Measurements from ENCODE around the gene ZCCHC24.
"Not testable (repeated sequence)": the region's sequence is repeated elsewhere in the genome, so short reads cannot be mapped to it uniquely, and the experiment has no call there.

Gene ZCCHC24

DNA sequence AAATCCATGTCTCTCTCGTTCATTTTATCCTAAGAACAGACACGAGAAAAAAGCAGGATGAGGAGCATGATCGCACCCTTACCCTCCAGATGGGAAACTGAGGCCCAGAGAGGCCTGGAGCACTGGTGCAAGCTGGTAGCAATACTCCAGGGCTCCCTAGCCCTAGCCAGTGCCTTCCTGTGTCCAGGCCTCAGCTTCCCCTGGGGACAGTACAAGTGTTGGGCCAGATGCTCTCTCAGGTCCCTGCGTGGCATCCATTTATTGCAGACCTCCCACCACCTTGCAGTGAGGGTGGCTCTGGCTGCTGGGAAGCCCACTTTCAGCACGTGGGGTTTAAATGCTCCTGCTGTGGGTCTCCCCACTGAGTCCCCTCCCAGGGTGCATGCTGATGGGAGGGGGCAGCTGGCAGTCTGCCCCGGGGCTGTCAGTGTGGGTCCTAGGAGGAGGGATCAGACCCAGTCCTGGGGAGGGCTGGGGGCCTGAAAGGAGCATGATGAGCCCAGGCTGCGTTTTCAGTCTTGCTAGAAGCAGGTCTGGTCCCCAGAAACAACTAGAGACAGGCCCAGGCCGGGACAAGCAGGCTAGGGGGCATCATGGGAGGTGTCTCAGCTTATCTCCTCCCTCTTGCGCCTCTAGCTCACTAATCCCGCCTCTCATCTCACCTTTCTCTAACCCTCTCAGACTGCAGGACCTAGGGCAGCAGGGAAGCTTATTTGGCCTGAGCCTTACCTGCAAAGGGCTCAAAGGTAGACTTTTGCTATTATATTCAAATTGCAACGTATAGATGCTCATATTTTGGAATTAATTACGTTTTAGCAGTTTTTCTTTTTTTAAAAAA is 98.8 kb downstream of the ZCCHC24 start:
- Mint-ChIP-seq H3K4me3 (peak overlapping the region; percentile 80), H3K4me1 (peaks cover 49% of the 10 kb centered on the region), H3K27ac (peak overlapping the region; percentile 90), H3K27me3 (no peaks in the 10 kb centered on the region), H3K9me3 (no peaks in the 10 kb centered on the region), H3K36me3 (peaks cover 24% of the 10 kb centered on the region)
- CTCF ChIA-PET, result interaction anchor here (0.7 to 5.4 kb wide), 11 partner anchors 11 to 99 kb away, joined by 3 to 40 read pairs (median 5); no protein-coding TSS in a partner anchor
- DNase-seq, result peak; percentile 36

GRCh38 chr10:79346012-79346340 is 99.4 kb downstream of the ZCCHC24 start:
- H3K4me3 Mint-ChIP-seq, result no peak overlapping the region
- DNase-seq, result no peak
- CTCF ChIA-PET, result interaction anchor here (0.8 to 5.4 kb wide), 8 partner anchors 11 to 98 kb away, joined by 3 to 40 read pairs (median 6); no protein-coding TSS in a partner anchor
- H3K9me3 Mint-ChIP-seq, result no peaks in the 10 kb centered on the region
- peaks cover 49% of the 10 kb centered on the region for H3K4me1 Mint-ChIP-seq
- no peaks in the 10 kb centered on the region for H3K27me3 Mint-ChIP-seq
- H3K36me3 Mint-ChIP-seq, result peaks cover 23% of the 10 kb centered on the region
- peak overlapping the region; percentile 5 for H3K27ac Mint-ChIP-seq

DNA sequence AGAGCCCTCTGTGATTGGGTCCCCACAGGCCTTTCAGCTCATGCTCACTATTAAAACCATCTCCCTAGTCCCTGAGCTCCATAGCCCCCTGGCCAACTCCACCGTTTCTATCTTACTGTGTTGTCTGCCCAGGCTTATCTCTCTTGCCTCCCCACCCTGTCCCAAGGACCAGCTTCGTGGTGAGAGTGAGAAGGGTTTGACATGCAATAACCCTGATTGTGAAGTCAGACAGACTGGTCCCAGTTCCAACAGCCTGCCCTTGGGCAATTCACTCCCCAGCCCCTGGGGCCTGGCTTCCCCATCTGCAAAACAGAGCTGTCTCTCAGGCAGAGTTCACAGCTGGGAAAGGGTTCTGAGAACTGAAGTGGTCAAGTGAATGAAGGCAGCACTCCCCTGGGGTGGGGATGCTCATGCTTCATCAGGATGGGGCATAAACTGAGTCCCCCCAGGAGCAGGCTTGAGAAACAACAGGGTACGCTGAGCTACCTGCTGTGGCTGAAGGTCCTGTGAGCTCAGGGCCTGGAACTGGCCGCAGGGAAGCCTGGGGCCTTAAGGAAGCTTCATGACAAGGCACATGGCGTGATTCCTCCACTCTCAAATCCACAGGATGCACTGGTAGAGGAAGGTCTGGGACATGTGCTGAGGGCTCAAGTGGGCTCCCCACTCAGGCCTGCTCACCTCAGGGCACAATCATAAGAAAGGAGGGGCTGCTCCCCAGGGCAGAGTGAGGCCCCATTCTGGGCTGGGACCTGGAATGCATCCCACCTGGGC is 100.0 kb downstream of the ZCCHC24 start:
- Mint-ChIP-seq H3K4me3 (no peak overlapping the region), H3K36me3 (peaks cover 21% of the 10 kb centered on the region), H3K4me1 (peaks cover 49% of the 10 kb centered on the region), H3K27ac (no peak overlapping the region), H3K9me3 (no peaks in the 10 kb centered on the region), H3K27me3 (no peaks in the 10 kb centered on the region)
- DNase-seq, result no peak
- CTCF ChIA-PET, result interaction anchor here (0.8 to 5.4 kb wide), 9 partner anchors 10 to 123 kb away, joined by 3 to 40 read pairs (median 6); no protein-coding TSS in a partner anchor

DNA sequence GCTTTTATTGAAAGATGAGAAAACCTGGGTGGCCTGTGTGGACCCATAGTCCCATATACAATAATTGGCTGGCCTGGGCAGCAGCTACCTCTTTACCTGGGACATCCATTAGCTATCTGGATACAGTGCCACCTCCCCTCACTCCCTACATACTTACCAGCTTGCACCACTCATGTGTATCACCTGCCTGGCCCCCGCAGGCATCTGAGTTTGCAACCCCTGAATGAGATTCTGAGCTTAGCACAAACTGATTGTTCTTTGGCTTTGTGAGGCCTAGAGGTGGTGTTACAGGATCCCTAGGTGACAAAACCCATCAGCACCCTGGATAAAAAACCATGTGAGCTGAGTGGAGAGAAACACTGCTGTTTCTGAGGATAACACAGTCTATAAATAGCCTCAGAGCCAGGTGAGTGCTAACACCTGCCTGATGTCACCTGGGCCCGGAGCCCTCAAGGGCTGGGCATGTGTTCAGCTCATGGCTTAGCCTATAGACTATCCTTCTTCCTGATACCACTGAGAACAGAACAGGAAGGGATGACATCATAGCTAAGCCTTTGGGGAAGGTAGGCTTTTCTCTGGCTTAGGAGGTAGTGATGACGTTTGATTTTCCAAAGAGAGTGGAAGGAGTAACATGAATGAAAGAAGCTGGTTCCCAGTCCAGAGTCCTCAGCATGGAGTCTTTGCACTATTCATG is 100.8 kb downstream of the ZCCHC24 start:
- Mint-ChIP-seq H3K4me1 (peaks cover 41% of the 10 kb centered on the region), H3K27ac (no peak overlapping the region), H3K27me3 (no peaks in the 10 kb centered on the region), H3K9me3 (no peaks in the 10 kb centered on the region), H3K4me3 (no peak overlapping the region), H3K36me3 (peaks cover 13% of the 10 kb centered on the region)
- CTCF ChIA-PET, result interaction anchor here (1.0 to 5.4 kb wide), 7 partner anchors 10 to 124 kb away, joined by 3 to 40 read pairs (median 7); no protein-coding TSS in a partner anchor
- no peak for DNase-seq

DNA sequence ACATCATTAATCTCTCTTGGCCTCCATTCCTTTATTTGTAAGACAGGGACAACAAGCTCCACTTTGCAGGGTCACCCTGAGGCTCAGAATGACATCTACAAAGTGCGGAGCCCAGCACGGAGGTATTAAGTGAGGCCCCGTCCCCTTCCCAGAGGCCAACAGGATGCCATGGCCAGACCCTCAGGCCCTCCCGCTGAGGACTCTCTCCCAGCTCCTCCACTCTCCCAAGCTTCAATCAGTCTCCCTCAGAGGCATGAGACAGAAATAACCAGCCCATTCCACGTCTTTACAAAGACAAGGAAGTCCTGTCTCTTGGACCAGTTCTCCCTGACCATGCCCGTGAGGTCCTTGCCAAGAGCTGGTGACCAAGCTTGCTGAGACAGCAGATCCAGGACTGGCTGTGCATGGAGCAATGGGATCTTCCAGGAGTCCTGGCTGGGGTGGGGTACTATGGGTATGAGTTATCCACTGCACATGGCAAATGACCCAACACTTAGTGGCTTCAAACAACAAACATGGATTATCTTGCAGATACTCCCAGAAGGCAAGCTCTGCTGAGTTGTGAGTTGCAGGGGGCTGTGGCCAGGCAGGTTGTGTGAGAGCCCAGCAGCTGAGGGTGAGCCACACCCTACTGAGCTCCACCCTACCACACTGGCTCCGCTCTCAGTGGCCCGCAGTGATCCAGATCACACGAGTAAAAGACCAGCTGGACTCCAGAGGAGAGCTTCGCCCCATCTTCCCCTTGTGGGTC is 102.4 kb downstream of the ZCCHC24 start:
- H3K27ac Mint-ChIP-seq, result no peak overlapping the region

GRCh38 chr10:79342295-79342761 is 103.1 kb downstream of the ZCCHC24 start:
- no peak for DNase-seq
- Mint-ChIP-seq H3K27ac (no peak overlapping the region), H3K4me1 (peaks cover 25% of the 10 kb centered on the region), H3K36me3 (peaks cover 1% of the 10 kb centered on the region), H3K27me3 (no peaks in the 10 kb centered on the region), H3K9me3 (peaks cover under 1% of the 10 kb centered on the region), H3K4me3 (no peak overlapping the region)
- CTCF ChIA-PET, result interaction anchor here (1.3 kb wide), 1 partner anchor 26 kb away, joined by 3 read pairs; no protein-coding TSS in a partner anchor

More for the DNA sequence above, 102.4 kb downstream of the ZCCHC24 start:
- H3K36me3 Mint-ChIP-seq, result peaks cover 1% of the 10 kb centered on the region
- H3K27me3 Mint-ChIP-seq, result no peaks in the 10 kb centered on the region
- H3K4me3 Mint-ChIP-seq, result no peak overlapping the region
- H3K9me3 Mint-ChIP-seq, result no peaks in the 10 kb centered on the region
- no peak for DNase-seq
- peaks cover 25% of the 10 kb centered on the region for H3K4me1 Mint-ChIP-seq
- CTCF ChIA-PET, result interaction anchor here (1.3 kb wide), 1 partner anchor 27 kb away, joined by 3 read pairs; no protein-coding TSS in a partner anchor

- Mint-ChIP-seq H3K27ac (no peak overlapping the region), H3K4me1 (peaks cover 17% of the 10 kb centered on the region), H3K36me3 (peaks cover 1% of the 10 kb centered on the region), H3K4me3 (no peak overlapping the region), H3K27me3 (peaks cover 9% of the 10 kb centered on the region), H3K9me3 (peaks cover 3% of the 10 kb centered on the region)
- CTCF ChIA-PET, result no interaction called here
- DNase-seq, result no peak
Observed at GRCh38 chr10:79340646-79341244, 104.7 kb downstream of the ZCCHC24 start.

GRCh38 chr10:79339266-79339665 is 106.2 kb downstream of the ZCCHC24 start:
- CTCF ChIA-PET, result no interaction called here
- peaks cover 16% of the 10 kb centered on the region for H3K27me3 Mint-ChIP-seq
- peaks cover 11% of the 10 kb centered on the region for H3K4me1 Mint-ChIP-seq
- no peak for DNase-seq
- no peaks in the 10 kb centered on the region for H3K36me3 Mint-ChIP-seq
- no peak overlapping the region for H3K27ac Mint-ChIP-seq
- H3K4me3 Mint-ChIP-seq, result no peak overlapping the region
- H3K9me3 Mint-ChIP-seq, result peaks cover 3% of the 10 kb centered on the region

GRCh38 chr10:79337783-79338469 is 107.5 kb downstream of the ZCCHC24 start:
- not testable (repeated sequence) for H3K4me1 Mint-ChIP-seq, DNase-seq, H3K9me3 Mint-ChIP-seq, H3K4me3 Mint-ChIP-seq, H3K36me3 Mint-ChIP-seq, H3K27ac Mint-ChIP-seq
- CTCF ChIA-PET, result interaction anchor here (1.3 kb wide), 1 partner anchor 15 kb away, joined by 4 read pairs; no protein-coding TSS in a partner anchor
- H3K27me3 Mint-ChIP-seq, result peaks cover 16% of the 10 kb centered on the region

DNA sequence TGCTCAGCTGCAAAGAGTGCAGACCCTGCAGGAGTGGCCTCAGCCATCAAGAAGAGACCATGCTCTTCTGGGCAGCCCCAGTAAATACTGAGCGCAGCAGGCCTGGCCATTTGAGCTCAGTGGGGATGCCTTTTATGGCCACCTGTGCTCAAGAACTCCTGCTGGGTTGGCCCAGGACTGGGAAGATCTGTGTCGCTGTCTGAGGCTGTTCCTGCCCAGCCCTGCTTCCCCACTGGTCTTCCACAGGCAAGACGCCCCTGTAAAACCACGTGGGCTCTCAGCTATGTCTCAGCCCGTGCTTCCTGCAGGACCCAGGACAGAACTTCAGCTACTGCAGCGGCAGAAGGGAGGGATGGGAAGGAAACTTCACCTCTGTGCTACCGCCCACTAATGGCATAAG is 108.7 kb downstream of the ZCCHC24 start:
- peaks cover 3% of the 10 kb centered on the region for H3K9me3 Mint-ChIP-seq
- no peak overlapping the region for H3K4me3 Mint-ChIP-seq
- CTCF ChIA-PET, result interaction anchor here (0.9 to 1.3 kb wide), 2 partner anchors 13 to 20 kb away, joined by 3 to 4 read pairs; no protein-coding TSS in a partner anchor
- H3K27ac Mint-ChIP-seq, result no peak overlapping the region
- H3K27me3 Mint-ChIP-seq, result peaks cover 16% of the 10 kb centered on the region
- no peak for DNase-seq
- peaks cover 2% of the 10 kb centered on the region for H3K36me3 Mint-ChIP-seq
- peaks cover 10% of the 10 kb centered on the region for H3K4me1 Mint-ChIP-seq

DNA sequence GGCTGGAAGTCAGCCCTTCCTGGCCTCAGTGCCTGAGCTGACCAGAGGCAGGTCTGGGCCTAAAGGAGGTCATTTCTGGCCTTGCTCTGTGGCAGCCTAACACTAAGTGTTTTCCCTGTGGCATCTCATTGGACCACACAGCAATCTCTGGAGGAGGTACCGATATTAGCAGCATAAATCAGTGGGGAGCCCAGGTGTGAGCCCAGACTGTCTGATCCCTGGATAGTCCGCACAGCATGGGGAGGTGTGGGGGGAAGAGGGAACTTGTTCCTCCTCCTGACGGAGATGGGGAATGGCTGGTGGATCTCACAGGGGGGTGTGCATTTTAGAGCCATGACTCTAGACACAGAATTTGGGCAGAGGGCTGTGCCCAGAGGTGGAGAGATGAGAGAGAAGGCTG is 109.1 kb downstream of the ZCCHC24 start:
- Mint-ChIP-seq H3K36me3 (peaks cover 2% of the 10 kb centered on the region), H3K4me1 (peaks cover 14% of the 10 kb centered on the region), H3K27ac (no peak overlapping the region), H3K9me3 (peaks cover 3% of the 10 kb centered on the region), H3K27me3 (peaks cover 16% of the 10 kb centered on the region), H3K4me3 (no peak overlapping the region)
- no peak for DNase-seq
- CTCF ChIA-PET, result no interaction called here

DNA sequence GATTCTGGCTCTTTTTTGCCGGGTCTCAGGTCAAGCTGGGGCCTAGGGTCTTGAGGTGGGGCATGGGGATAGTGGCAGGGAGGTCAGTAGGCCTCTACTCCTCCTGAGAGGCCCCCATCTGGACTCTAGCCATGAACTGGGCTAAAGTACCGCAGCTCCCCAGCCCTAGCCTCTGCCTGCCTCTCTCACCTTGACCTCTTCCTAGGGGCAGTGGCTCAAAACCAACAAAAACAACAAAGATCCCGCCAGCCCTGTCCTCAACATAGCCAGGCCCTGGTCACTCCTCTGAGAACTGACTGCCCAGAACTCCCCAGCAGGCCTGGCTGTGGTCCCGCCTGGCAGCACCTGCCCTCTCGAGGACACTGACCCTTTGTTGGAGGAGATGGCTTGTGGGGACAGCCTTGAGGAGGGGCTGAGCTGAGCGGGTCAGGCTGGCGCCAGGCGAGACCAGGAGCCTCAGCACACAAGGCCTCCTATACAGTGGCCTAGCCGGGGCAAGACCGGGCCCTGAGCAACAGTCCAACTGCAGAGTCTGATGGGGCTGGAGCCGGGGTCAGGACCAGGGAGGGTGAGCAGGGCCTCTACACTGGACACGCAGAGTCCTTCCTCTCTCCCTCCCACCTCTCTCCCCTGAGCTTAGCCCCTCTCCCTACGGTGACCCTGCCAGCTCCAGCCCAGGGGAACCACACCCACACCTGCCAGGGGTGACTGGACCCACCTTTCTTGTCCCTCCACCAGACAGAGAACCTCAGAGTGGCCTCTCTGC is 109.8 kb downstream of the ZCCHC24 start:
- Mint-ChIP-seq H3K4me1 (peaks cover 18% of the 10 kb centered on the region), H3K36me3 (peaks cover 2% of the 10 kb centered on the region), H3K27me3 (peaks cover 16% of the 10 kb centered on the region), H3K27ac (peak overlapping the region; percentile 49), H3K4me3 (no peak overlapping the region), H3K9me3 (peaks cover 3% of the 10 kb centered on the region)
- DNase-seq, result no peak
- CTCF ChIA-PET, result interaction anchor here (1.2 to 1.9 kb wide), 3 partner anchors 9 to 12 kb away, joined by 4 to 7 read pairs (median 6); no protein-coding TSS in a partner anchor

All from activated naive CD4-positive, alpha-beta T cell treated with anti-CD3 and anti-CD28 coated beads, Interleukin-2, amount 10 ng/mL, durations not matched to agents 7 days and 5 days (primary cell).